ENCODE results near the gene CHAF1B. TPM values are rescaled to one million over a fixed set of nuclear protein-coding genes. Genes with fewer than 3 reads are reported as not detected.
A peak's percentile ranks its signal among the peaks of the same experiment; 100 is the strongest.

The CHAF1B gene
- total RNA-seq, 1 experiment from 2014 or later = 20.7 TPM

GRCh38 chr21:36403713-36404112, 18.5 kb downstream of the CHAF1B start:
- no peak for TF ChIP-seq MYBL2 (CRISPR knock-in tag; IDR thresholded peaks at IDR 0.05)
- TF ChIP-seq ZNF425 (CRISPR knock-in tag; conservative IDR thresholded peaks at IDR 0.05) = no peak
- TF ChIP-seq ZNF423 (CRISPR knock-in tag; IDR thresholded peaks at IDR 0.05) = no peak
- TF ChIP-seq ATF6 (CRISPR knock-in tag; IDR thresholded peaks at IDR 0.05) = no peak
- TF ChIP-seq STAT6 (CRISPR knock-in tag; conservative IDR thresholded peaks at IDR 0.05; ENCODE audit: low read depth) = no peak
- no peak for TF ChIP-seq PRRX2 (CRISPR knock-in tag; IDR thresholded peaks at IDR 0.05)
- no peak for TF ChIP-seq ARID4B (CRISPR knock-in tag; IDR thresholded peaks at IDR 0.05; ENCODE audit: borderline replicate concordance)
- no peak for TF ChIP-seq E2F1 (CRISPR knock-in tag; IDR thresholded peaks at IDR 0.05)
- TF ChIP-seq ESRRA (CRISPR knock-in tag; IDR thresholded peaks at IDR 0.05; ENCODE audit: borderline replicate concordance) = no peak
- no peak for TF ChIP-seq CBFB (CRISPR knock-in tag; IDR thresholded peaks at IDR 0.05; ENCODE audit: low read depth)
- no peak for TF ChIP-seq RORB (CRISPR knock-in tag; IDR thresholded peaks at IDR 0.05)
- no peak for TF ChIP-seq ZNF232 (CRISPR knock-in tag; IDR thresholded peaks at IDR 0.05)
- TF ChIP-seq RELA (CRISPR knock-in tag; IDR thresholded peaks at IDR 0.05; ENCODE audit: borderline replicate concordance) = no peak
- no peak for TF ChIP-seq ZNF121 (CRISPR knock-in tag; IDR thresholded peaks at IDR 0.05)
- TF ChIP-seq AFF4 (CRISPR knock-in tag; IDR thresholded peaks at IDR 0.05; ENCODE audit: borderline replicate concordance) = no peak
- no peak for TF ChIP-seq MLX (CRISPR knock-in tag; IDR thresholded peaks at IDR 0.05)
- ATAC-seq = no peak
- POLR2A ChIA-PET = no interaction called here
- Mint-ChIP-seq H3K9me3 (no peaks in the 10 kb centered on the region), H3K27me3 (ENCODE audit: low read depth) (no peaks in the 10 kb centered on the region), H3K36me3 (peaks cover 49% of the 10 kb centered on the region), H3K4me1 (no peaks in the 10 kb centered on the region), H3K4me3 (no peak overlapping the region), H3K27ac (peak overlapping the region; percentile 48; the same call in 1 of the 2 replicates)
- CTCF ChIA-PET = no interaction called here
- DNase-seq (ENCODE audit: low spot score) = no peak

Measured in WTC11 (cell line).